HG03135 (cell line): Measurements from ENCODE around the gene IL23R.
A peak's percentile ranks its signal among the peaks of the same experiment; 100 is the strongest.

ENCODE experiments used
- ATAC-seq: cut with Tn5 transposase; IDR thresholded peaks from one replicate; pipeline ENCODE4 v1.9.1; 2021; ENCODE audit warnings: mild to moderate bottlenecking, moderate library complexity; ENCODE audit not compliant: unreplicated experiment

IL23R gene

GRCh38 chr1:67228791-67229190 is 62.5 kb downstream of the IL23R start:
- ATAC-seq = no peak

GRCh38 chr1:67230539-67230938 is 64.3 kb downstream of the IL23R start:
- ATAC-seq = no peak

GRCh38 chr1:67236277-67236676 is 70.0 kb downstream of the IL23R start:
- no peak for ATAC-seq

- ATAC-seq = no peak
Observed at GRCh38 chr1:67239738-67240137, 73.5 kb downstream of the IL23R start.

- no peak for ATAC-seq
Observed at GRCh38 chr1:67241200-67241746, 75.0 kb downstream of the IL23R start.

GRCh38 chr1:67242016-67242415 is 75.8 kb downstream of the IL23R start:
- no peak for ATAC-seq

GRCh38 chr1:67250051-67250653 is 83.9 kb downstream of the IL23R start:
- ATAC-seq = no peak

GRCh38 chr1:67256291-67257172 is 90.3 kb downstream of the IL23R start:
- ATAC-seq = no peak

- no peak for ATAC-seq
Observed at GRCh38 chr1:67257173-67257535, 90.9 kb downstream of the IL23R start.

- no peak for ATAC-seq
Observed at GRCh38 chr1:67261680-67262079, 95.4 kb downstream of the IL23R start.

GRCh38 chr1:67262735-67263134 is 96.5 kb downstream of the IL23R start:
- ATAC-seq = no peak

GRCh38 chr1:67264152-67264551 is 97.9 kb downstream of the IL23R start:
- ATAC-seq = no peak

- ATAC-seq = no peak
Observed at GRCh38 chr1:67264899-67265298, 98.6 kb downstream of the IL23R start.

- no peak for ATAC-seq
Observed at GRCh38 chr1:67269061-67269460, 102.8 kb downstream of the IL23R start.

- ATAC-seq = no peak
Observed at GRCh38 chr1:67270541-67270940, 104.3 kb downstream of the IL23R start.

GRCh38 chr1:67273591-67273990 is 107.3 kb downstream of the IL23R start:
- ATAC-seq = no peak

GRCh38 chr1:67274623-67275325 is 108.5 kb downstream of the IL23R start:
- no peak for ATAC-seq

GRCh38 chr1:67280696-67281095 is 114.4 kb downstream of the IL23R start:
- no peak for ATAC-seq

- ATAC-seq = no peak
Observed at GRCh38 chr1:67281244-67281643, 115.0 kb downstream of the IL23R start.

- peak; percentile 91 for ATAC-seq
Observed at GRCh38 chr1:67285780-67286488, 119.7 kb downstream of the IL23R start.

GRCh38 chr1:67290236-67290635 is 124.0 kb downstream of the IL23R start:
- ATAC-seq = no peak
